ENCODE data around the gene BEND7.
"Not testable (repeated sequence)": the region's sequence is repeated elsewhere in the genome, so short reads cannot be mapped to it uniquely, and the experiment has no call there.

Gene BEND7

DNA sequence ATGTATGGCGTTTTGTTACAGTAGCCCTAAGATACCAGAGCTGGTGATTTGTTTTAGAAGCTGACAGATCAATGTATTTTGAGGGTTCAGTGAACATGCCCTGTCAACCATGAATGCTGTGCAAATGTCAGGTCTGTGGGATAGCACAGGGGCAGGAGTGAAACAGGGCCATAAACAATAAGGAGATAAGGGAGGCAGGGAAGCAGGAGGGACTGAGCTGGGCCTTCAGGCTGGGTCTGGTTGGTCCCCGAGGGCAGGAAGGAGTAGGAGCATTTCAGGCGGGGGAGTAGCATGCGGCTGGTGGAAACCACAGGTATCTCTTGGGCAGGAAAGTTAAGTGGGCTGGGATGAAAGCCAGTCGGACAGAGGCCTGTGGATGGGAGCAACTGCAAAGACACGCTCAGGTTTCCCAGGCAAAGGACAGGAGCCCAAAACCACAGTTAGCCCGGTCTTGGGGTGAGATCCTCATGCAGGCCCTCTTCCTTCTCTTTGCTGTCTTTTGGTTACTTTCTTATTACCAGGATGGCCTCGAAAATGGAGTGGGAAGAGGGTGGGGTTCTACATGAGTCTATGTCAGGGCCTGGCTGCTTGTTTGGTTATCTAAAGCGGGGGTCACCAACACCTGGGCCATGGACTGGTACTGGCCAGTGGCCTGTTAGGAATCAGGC is 111.2 kb downstream of the BEND7 start:
- peak; percentile 10 for DNase-seq

GRCh38 chr10:13416760-13417159 is 112.1 kb downstream of the BEND7 start:
- peak; percentile 6 for DNase-seq

DNA sequence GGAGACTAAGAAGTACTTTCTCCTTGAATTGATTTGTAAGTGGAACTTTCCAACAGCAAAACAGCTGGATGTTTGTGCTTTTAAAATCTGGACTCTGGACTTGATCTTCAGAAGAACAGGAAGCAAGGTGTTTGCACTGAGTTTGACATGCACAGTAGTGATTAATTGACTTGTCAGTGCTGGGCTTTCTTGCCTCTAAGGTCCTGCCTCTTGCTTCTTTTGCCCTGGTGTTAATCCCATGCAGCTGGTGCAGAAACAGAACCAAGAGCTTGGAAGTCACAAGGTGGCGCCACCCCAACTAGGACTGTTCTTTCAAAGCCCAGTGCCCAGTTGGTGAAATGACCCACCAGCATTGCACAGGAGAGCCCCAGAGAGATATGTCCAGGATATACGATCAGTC is 114.0 kb downstream of the BEND7 start:
- DNase-seq, result peak; percentile 51

- no peak for DNase-seq
Measured at GRCh38 chr10:13414137-13414536, 114.7 kb downstream of the BEND7 start.

GRCh38 chr10:13412894-13413293 is 115.9 kb downstream of the BEND7 start:
- peak; percentile 36 for DNase-seq

DNA sequence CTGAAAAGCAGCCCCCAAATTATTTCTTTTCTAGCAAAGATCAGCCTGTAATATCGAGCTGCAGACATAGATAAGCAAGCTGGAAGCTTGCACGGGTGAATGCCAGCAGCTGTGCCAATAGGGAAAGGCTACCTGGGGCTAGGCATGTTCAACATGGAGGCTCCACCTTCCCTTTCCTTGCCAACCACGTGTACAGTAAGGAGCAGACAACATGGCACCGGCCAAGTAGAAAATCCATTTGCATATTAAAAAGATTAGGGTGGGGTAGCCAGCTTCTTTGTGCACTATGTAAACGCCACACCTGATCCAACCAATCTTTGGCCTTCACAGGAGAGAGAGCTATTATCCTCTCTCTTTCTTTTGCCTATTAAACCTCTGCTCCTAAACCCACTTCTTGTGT is 124.0 kb downstream of the BEND7 start:
- no peak for DNase-seq

GRCh38 chr10:13404305-13404759 is 124.5 kb downstream of the BEND7 start:
- DNase-seq, result no peak

DNA sequence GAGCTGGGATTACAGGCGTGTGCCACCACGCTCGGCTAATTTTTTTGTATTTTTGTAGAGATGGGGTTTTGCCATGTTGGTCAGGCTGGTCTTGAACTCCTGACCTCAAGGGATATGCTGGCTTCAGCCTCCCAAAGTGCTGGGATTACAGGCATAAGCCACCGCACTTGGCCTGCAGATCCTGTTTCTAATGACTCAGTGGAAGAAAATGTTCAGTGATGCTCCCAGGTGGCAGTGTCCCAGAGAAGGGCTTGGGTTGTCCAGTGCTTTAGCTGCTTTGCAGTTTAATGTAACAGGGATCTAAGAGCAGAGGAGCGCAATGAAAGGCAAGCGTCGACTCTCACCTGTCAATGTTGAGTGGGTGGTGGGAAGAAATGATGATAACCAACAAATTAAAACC is 125.4 kb downstream of the BEND7 start:
- not testable (repeated sequence) for DNase-seq

DNA sequence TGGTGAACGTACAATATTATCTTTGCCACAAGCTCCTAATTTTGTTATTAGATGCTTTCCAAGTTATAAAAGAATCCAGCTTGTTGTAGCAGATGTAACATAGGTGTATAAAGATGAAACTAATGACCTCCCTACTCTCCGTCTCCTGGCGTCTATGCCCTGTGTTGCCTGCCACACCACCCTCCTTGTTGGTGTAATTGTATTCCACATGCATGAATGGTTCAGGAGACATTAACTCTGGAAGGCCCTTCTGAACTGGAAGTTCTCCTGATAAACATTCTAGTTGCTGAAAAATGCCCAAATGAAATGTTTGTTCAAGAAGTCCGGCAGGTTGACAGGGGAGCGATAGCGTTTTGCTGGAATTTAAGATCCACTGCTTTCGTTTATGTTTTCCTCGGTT is 126.8 kb downstream of the BEND7 start:
- no peak for DNase-seq

DNA sequence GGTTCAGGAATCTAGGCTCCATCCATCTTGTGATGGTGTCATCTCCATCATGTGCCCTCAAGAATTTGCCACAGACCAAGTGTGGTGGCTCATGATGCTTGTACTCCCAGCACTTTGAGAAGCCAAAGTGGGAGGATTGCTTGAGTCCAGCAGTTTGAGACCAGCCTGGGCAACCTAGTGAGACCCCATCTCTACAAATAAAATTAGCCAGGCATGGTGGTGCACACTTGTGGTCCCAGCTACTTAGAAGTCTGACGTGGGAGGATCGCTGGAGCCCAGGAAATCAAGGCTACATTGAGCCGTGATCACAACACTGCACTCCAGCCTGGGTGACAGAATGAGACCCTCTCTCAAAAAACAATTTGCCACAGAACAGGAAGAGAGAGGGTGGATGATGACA is 127.7 kb downstream of the BEND7 start:
- no peak for DNase-seq

DNA sequence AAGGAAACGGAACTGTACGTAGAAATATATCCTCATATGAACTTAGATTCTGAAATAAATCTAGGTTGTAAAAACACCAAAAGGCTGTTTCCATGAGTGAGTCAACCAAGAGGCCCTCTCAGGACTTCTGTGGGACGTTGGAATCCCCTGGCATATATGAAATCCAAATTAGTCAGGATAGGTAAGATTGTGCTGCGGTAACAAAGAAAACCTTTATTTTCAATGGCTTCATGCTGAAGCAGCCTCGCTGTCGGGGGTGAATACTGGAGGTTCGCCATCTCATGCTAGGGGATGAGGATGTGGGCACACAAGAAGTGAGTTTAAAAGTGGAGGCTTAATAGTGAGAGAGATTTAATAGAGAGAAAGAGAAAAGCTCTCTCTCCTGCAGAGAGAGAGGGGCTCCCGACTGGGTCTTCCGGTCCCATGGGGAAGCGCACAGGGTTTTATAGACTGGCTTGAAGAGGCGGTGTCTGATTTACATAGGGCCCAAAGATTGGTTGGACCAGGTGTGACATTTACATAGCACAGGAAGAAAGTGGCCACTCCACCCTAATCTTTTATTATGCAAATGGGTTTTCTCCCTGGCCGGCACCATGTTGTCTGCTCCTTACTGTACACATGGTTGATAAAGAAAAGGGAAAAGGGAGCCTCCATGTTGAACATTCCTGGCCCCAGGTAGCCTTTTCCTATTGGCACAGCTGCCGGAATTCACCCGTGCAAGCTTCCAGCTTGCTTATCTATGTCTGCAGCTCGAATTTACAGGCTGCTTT is 128.4 kb downstream of the BEND7 start:
- no peak for DNase-seq

- no peak for DNase-seq
Measured at GRCh38 chr10:13399752-13400151, 129.1 kb downstream of the BEND7 start.

GRCh38 chr10:13399236-13399635 is 129.6 kb downstream of the BEND7 start:
- DNase-seq, result no peak

DNA sequence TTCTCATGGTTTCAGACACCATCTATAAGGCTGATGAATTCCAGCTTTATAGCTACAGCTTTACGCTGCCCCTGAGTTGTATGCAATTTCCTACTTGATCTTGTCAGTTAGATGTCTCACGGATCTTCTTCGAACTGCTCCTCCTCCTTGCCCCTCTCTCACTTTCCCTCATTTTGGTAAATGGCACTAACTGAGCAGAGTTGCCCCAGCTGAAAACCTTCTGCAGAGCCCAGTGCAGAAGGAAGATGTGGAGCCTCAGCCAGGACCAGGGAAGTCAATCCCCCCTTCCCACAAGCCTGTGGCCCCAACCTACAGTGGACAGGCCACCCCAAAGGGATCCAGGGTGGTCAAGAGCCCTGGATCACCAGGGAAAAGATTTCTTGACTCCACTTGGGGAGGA is 131.8 kb downstream of the BEND7 start:
- DNase-seq, result no peak

DNA sequence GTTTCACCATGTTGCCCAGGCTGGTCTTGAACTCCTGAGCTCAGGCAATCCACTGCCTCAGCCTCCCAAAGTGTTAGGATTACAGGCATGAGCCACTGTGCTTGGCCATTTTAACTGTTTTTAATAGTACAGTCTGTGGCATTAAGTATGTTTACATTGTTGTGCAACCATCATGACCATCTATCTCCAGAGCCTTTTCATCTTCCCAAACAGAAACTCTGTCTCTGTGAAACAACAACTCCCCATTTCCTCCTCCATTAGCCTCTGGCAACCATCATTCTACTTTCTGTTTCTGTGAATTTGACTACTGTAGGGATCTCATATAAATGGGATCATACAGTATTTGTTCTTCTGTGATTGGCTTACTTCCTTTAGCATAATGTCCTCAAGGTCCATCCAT is 132.4 kb downstream of the BEND7 start:
- DNase-seq, result no peak

- no peak for DNase-seq
Measured at GRCh38 chr10:13395540-13395939, 133.3 kb downstream of the BEND7 start.

DNA sequence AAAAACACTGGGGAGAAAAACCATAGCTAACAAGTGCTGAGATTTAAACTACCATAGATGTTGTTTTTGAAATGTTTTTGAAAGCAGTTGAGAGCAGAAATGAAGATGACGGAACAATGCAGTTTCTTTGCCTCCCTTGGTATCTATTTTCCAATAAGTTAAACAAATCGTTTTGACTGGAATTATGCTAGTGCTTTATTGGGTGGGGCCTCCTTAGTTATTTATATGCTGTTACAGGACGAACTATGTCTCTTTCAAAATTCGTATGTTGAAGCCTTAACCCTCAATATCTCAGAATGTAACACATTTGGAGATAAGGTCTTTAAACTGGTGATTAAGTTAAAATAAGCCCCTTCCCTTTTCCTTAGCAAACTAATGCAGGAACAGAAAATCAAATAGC is 135.2 kb downstream of the BEND7 start:
- no peak for DNase-seq

DNA sequence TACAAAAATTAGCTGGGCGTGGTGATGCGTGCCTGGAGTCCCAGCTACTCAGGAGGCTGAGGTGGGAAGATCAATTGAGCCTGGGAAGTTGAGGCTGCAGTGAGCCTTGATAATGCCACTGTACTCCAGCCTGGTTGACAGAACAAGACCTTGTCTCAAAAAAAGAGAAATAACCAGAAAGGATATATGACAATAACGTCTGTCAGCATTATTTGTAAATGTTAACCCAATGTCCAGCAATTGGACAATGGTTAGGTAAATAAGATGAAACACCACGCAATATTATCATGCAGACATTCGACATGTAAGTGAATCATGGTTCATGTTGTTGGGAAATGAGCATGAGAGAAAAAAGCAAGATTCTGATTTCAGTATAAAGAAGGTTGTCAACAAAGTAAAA is 136.1 kb downstream of the BEND7 start:
- no peak for DNase-seq
